CD4-positive, alpha-beta T cell treated with Interferon gamma for 1 hour (primary cell): Measurements from ENCODE around the gene PFN3.
"Not testable (repeated sequence)": the region's sequence is repeated elsewhere in the genome, so short reads cannot be mapped to it uniquely, and the experiment has no call there.

ENCODE experiments used
- DNase-seq: peaks from one replicate; pipeline ENCODE4 v3.0.0-alpha.2; 2020

PFN3 gene

GRCh38 chr5:177372034-177372896 lies 28.2 kb downstream of the PFN3 start:
- DNase-seq: no peak

GRCh38 chr5:177371120-177372033 lies 29.1 kb downstream of the PFN3 start:
- no peak for DNase-seq

GRCh38 chr5:177370488-177371119 lies 29.9 kb downstream of the PFN3 start:
- peak; percentile 55 for DNase-seq

- no peak for DNase-seq
These were observed 30.6 kb downstream of the PFN3 start for GRCh38 chr5:177369645-177370440.

GRCh38 chr5:177368869-177369644 lies 31.4 kb downstream of the PFN3 start:
- DNase-seq: no peak

GRCh38 chr5:177367981-177368868 lies 32.2 kb downstream of the PFN3 start:
- no peak for DNase-seq

GRCh38 chr5:177367323-177367848 lies 33.1 kb downstream of the PFN3 start:
- no peak for DNase-seq

- DNase-seq: no peak
These were observed 33.7 kb downstream of the PFN3 start for GRCh38 chr5:177366528-177367322.

- DNase-seq: no peak
These were observed 34.5 kb downstream of the PFN3 start for GRCh38 chr5:177365845-177366527.

GRCh38 chr5:177364159-177364962 lies 36.1 kb downstream of the PFN3 start:
- no peak for DNase-seq

GRCh38 chr5:177363565-177363964 lies 36.9 kb downstream of the PFN3 start:
- DNase-seq: no peak

GRCh38 chr5:177362610-177363507 lies 37.6 kb downstream of the PFN3 start:
- peak; percentile 66 for DNase-seq

- DNase-seq: no peak
These were observed 38.2 kb downstream of the PFN3 start for GRCh38 chr5:177362292-177362609.

GRCh38 chr5:177361418-177362291 lies 38.8 kb downstream of the PFN3 start:
- peak; percentile 38 for DNase-seq

- DNase-seq: not testable (repeated sequence)
These were observed 39.7 kb downstream of the PFN3 start for GRCh38 chr5:177360740-177361139.

GRCh38 chr5:177359860-177360259 lies 40.6 kb downstream of the PFN3 start:
- DNase-seq: no peak
